DND-41 (cell line): ENCODE measurements around the gene OST4.

Experiments used
- CTCF ChIP-seq: IDR thresholded peaks from 2 replicates; pipeline ENCODE4 v1.5.1; 2012; ENCODE audit warnings: borderline replicate concordance, low read length, moderate library complexity, mild to moderate bottlenecking; ENCODE audit not compliant: poor library complexity, severe bottlenecking; ENCODE audit errors: extremely low read depth
- EZH2 ChIP-seq: IDR thresholded peaks from 3 replicates; pipeline ENCODE4 v1.6.1; 2012; ENCODE audit warnings: borderline replicate concordance, low read depth, mild to moderate bottlenecking, moderate library complexity, low read length, inconsistent platforms; ENCODE audit not compliant: severe bottlenecking

DNA sequence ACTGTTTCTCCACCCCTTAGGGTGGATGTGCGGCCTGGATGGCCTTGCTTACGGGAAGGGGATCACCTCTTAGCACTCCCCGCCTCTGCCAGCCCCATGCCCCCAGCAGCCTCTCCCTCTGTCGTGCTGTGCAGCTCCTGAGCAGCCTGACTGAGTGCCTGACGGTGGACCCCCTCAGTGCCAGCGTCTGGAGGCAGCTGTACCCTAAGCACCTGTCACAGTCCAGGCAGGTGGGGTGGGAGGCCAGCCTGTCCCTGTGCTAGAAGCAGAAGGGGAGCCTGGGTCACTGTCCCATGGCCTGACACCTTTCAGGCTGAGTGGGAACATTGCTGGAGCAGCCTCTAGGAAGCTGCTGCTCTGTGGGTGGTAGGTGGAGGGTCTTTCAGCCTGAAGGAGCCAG lies 33.4 kb downstream of the OST4 start:
- no peak for TF ChIP-seq CTCF
- no peak for TF ChIP-seq EZH2
